GM19455 (cell line): ENCODE data around the gene SRM.
"Not testable (repeated sequence)": the region's sequence is repeated elsewhere in the genome, so short reads cannot be mapped to it uniquely, and the experiment has no call there.

Experiments
- ATAC-seq: cut with Tn5 transposase; IDR thresholded peaks from one replicate; pipeline ENCODE4 v1.9.1; 2021; ENCODE audit not compliant: unreplicated experiment

Gene SRM

DNA sequence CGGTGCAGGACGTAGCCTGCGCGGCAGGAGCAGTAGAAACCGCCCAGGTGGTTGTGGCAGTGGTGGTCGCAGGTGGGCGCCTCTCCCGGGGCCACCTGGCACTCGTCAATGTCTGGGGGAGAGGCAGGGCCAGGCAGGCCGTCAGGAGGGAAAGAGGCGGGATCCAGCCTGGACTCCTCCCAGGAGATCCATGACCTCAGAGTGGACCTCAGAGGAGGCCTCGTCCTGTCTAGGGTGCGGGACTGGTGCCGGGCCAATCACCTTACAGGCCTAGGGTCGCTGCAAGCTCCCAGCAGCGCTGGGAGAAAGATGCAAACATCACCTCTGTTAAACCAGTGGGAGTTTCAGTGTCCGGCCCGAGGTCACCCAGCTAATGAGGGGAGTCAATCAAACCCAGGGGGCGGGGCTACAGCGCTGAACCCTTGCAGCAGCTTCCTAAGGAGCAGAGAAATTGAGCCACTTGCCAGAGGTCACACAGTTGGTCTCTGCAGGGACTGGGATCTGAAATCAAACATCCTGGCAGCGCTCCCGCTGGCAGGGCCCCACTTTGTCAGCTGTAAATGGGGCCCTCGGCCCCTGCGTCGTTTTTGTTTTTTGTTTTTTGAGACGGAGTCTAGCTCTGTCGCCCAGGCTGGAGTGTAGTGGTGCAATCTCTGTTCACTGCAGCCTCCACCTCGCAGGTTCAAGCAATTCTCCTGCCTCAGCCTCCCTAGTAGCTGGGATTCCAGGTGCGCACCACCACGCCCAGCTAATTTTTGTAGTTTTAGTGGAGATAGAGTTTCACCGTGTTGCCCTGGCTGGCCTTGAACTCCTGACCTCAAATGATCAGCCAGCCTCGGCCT lies 14.2 kb downstream of the SRM start:
- ATAC-seq: no peak

DNA sequence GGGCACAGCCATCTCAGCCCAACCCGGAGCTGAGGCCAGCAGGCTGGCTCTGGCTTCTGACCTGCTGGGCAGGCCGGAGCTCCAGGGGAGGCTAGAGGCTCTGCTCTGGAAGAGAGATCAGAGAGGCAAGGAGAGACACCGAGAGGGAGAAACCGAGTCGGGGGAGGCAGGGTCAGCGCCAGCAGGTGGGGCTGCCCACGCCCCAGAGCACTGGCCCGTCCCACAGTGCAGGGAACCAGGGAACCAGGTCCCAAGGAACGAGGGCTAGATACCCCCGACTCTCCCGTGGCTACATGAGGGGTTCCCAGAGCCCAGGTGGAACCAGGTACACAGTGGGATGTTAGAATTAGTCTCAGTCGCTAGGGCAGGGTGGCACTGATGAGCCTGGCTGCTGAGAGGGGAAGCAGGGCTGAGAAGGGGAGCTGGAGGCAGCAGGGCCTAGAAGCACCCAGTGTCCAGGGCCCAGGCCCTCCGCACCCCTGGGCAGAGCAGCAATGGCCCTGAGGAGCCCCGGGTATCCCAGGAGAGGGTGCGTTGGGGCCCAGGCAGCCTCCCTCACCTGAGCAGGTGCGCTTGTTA lies 14.9 kb downstream of the SRM start:
- ATAC-seq: no peak

GRCh38 chr1:11044086-11044848 lies 15.6 kb downstream of the SRM start:
- ATAC-seq: no peak

DNA sequence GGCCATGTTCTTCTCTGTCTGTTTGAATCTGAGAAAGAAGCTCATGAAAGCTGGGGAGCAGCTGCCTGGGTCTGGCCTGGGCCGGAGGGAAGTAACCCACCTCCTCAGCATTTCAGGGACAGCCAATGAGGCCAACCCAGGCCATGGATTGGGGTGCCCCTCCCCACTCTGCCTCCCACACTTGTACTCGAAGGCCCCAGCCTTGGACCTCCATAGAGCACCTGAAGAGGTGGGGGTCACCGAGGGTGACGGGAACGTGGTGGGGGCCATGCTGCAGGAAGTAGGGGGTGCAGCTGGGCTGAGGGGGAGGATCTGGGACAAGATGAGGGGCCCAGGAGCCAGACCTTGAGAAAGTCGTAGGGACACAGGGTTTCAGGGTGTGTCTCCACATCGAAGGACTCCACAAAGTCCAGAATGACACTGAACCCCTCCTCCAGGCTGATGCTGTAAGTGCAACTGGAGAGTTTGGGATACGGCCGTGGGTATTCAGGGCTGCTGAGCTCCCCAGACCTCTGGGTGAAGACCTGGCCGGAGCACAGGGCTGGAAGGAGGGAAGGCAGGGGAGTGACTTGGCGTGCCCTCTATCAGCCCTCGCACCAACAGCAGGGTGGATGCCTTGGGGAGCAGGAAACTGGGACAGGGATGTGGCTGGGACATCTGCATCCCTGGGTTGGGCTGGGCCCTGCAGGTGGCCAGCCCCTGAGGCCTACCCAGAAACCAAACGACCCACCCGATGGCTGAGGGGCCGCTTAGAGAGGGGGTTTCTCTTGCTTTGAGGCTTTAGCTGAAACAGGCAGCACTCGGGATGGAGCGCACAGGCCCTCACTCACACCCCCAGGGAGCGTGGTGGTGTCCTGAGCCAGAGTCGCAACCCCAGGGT lies 16.6 kb downstream of the SRM start:
- ATAC-seq: no peak

- no peak for ATAC-seq
Measured at GRCh38 chr1:11042065-11042464, 17.8 kb downstream of the SRM start.

DNA sequence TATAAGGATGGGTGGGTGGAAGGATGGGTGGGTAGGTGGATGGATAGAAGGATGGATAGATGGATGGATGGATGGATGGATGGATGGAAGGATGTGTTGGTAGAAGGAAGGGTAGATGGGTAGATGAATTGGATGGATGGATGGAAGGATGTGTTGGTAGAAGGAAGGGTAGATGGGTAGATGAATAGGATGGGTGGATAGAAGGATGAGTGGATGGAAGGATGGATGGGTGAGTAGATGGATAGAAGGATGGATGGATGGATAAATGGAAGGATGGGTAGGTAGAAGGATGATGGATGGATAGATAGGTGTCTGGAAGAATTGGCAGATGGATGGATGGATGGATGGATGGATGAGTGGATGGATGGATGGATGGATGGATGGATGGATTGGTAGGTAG lies 18.8 kb downstream of the SRM start:
- ATAC-seq: no peak

GRCh38 chr1:11040105-11040429 lies 19.8 kb downstream of the SRM start:
- not testable (repeated sequence) for ATAC-seq

DNA sequence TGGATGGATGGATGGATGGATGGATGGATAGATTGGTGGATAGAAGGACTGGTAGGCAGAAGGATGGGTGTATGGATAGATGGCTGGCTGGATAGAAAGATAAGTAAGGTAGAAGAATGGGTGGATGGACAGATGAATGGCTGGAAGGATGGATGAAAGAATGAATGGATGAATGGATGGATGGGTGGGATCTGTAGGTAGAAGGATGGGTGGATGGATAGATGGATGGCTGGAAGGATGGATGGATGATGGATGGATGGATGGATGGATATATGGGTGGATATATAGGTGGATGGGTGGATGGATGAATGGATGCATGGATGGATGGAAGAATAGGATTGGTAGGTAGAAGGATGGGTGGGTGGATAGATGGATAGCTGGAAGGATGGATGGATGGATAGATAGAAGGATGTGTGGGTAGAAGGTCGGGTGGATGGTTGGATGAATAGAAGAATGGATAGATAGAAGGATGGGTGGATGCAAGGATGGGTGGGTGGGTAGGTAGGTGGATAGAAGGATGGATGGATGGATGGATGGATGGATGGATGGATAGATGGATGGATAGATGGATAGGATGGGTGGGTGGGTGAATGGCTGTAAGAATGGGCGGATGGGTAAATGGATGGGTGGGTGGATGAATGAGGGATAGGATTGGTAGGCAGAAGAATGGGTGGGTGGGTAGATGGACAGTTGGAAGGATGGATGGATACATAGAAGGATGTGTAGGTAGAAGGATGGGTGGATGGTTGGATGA lies 20.3 kb downstream of the SRM start:
- no peak for ATAC-seq

DNA sequence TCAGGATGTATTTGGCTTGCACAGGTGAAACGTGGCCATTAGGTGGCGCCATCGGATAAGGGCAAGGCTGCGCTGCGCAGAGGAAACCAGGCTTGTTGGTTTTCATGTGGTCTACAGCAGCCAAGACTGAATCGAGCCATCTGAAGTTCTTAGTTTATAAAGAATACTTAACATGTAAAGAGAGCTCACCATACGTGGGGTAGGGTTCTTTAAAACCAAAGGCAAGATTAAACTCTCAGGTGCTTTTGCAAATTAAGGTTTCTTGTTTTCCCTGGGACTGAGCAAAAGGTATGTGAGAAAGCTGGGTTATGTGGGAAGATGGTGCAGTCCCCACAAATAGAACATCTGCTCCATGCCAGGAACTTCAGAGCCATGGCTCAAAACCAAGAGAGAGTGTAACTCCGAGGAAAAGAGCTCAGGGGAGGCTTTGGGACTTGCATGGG lies 22.1 kb downstream of the SRM start:
- no peak for ATAC-seq

DNA sequence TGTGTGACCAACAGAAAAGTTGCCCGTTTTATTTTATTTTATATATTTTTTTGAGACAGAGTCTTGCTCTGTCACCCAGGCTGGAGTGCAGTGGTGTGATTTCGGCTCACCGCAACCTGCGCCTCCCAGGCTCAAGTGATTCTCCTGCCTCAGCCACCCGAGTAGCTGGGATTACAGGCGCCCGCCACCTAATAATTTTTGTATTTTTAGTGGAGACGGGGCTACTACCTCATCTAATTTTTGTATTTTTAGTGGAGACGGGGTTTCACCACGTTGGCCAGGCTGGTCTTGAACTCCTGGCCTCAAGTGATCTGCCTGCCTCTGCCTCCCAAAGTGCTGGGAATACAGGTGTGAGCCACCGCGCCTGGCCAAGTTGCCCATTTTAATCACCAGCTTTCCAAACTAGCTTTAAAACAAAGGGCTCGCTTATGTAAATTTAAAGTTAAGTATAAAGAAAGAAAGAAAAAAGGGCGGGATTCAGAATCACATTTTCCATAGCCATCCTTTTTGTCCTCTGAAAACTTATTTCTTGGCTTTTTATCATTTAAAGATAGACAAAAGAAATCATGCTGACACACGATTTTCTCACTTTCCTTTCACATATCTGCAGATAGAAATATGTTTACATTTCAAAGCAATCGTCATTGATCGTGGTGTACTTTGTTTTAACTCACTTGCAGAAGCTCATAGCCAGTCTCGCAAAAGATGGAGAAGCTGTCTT lies 22.6 kb downstream of the SRM start:
- not testable (repeated sequence) for ATAC-seq

DNA sequence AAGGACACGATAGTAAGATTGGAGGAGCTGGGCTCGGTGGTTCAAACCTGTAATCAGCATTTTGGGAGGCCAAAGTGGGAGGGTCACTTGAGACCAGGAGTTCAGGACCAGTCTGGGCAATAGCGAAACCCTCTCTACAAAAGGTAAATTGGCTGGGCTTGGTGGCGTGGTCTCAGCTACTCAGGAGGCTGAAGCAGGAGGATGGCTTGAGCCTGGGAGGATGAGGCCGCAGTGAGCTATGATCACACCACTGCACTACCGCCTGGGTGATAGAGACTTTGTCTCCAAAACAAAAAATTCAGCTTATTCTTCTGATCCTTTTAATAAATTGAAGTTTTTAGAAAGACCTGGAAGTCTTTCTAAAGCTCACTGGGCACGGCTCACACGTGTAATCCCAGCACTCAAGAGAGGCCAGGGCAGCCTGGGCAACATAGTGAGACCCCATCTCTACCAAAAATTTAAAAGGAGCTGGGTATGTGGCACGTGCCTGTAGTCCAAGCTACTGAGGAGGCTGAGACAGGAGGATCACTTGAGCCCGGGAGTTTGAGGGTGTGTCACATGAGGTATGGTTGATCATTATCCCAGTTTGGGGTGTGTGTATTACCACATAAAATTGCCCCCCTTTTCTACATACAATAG lies 28.1 kb downstream of the SRM start:
- ATAC-seq: no peak

- no peak for ATAC-seq
Measured at GRCh38 chr1:11030865-11031264, 29.0 kb downstream of the SRM start.

GRCh38 chr1:11028018-11028417 lies 31.8 kb downstream of the SRM start:
- ATAC-seq: no peak

- ATAC-seq: no peak
Measured at GRCh38 chr1:11027316-11027715, 32.5 kb downstream of the SRM start.

- no peak for ATAC-seq
Measured at GRCh38 chr1:11026903-11027302, 32.9 kb downstream of the SRM start.

DNA sequence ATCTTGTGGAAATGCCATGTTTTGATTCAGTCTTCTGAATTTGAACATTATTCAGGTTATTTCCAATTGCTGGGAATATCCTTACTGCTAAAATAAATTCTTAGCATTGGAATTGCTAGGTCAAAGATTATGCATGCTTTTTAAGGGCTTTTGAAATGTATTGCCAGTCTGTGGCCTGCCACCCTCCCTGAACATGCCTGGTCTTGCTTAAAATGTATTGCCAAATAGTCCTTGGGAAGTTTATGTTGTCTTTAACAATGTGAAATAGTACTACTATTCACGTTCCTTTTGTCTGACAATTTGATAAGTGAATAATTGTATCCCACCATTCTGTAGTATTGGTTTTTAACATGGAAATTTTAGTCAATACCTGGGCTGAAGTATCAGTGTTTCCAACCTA lies 33.8 kb downstream of the SRM start:
- no peak for ATAC-seq

DNA sequence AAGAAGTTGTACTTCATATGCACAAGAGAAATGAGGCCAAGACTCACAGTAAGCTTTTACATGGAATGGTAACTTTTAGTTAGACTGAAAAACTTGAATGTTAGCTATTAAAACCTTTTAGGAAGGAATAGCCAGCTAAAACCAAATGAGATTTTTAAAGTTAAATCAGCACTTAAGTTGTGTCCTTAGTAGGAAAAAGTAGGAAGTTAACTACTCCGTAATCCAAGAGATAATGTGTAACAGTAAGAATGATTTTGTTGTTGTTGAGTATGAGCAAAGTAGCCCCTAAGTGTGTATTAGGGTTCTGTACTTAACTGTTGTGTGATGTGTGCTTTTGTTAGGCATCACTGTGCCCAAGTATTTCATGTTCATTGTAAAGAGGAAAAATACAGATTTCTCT lies 34.2 kb downstream of the SRM start:
- ATAC-seq: no peak

GRCh38 chr1:11024874-11025203 lies 35.0 kb downstream of the SRM start:
- no peak for ATAC-seq

- no peak for ATAC-seq
Measured at GRCh38 chr1:11024154-11024873, 35.5 kb downstream of the SRM start.
